HepG2 (cell line): ENCODE measurements around the gene CAPRIN1. TPM values are rescaled to one million over a fixed set of nuclear protein-coding genes. Genes with fewer than 3 reads are reported as not detected.
A peak's percentile ranks its signal among the peaks of the same experiment; 100 is the strongest.

Experiments
- ARNT2 ChIP-seq: sonication (generic); formaldehyde crosslinking; IDR thresholded peaks from 2 replicates; pipeline ENCODE4 v1.8.0; 2022; ENCODE audit warnings: mild to moderate bottlenecking, low read depth, missing genetic modification reagents, moderate library complexity
- BRCA1 ChIP-seq: sonication (generic); formaldehyde crosslinking; IDR thresholded peaks from 2 replicates; pipeline ENCODE4 v1.4.0; 2020; ENCODE audit warnings: missing genetic modification reagents
- PHF8 ChIP-seq: sonication (generic); formaldehyde crosslinking; IDR thresholded peaks from 2 replicates; pipeline ENCODE4 v1.5.0; 2020; ENCODE audit warnings: missing genetic modification reagents
- SIX4 ChIP-seq: sonication (generic); formaldehyde crosslinking; IDR thresholded peaks from 2 replicates; pipeline ENCODE4 v1.4.0; 2020; ENCODE audit warnings: missing genetic modification reagents
- SRY ChIP-seq: sonication (generic); formaldehyde crosslinking; IDR thresholded peaks from 2 replicates; pipeline ENCODE4 v1.8.0; 2022; ENCODE audit warnings: mild to moderate bottlenecking, missing genetic modification reagents
- ZKSCAN1 ChIP-seq: fragments of 150-350 bp; IDR thresholded peaks from 2 replicates; pipeline ENCODE4 v1.6.1; 2014; ENCODE audit warnings: low read length
- ZMYM4 ChIP-seq: sonication (generic); formaldehyde crosslinking; IDR thresholded peaks from 2 replicates; pipeline ENCODE4 v1.8.1; 2023; ENCODE audit warnings: mild to moderate bottlenecking, missing genetic modification reagents
- ZNF615 ChIP-seq: sonication (generic); formaldehyde crosslinking; IDR thresholded peaks from 2 replicates; pipeline ENCODE4 v1.5.0; 2020; ENCODE audit warnings: mild to moderate bottlenecking, missing genetic modification reagents, borderline replicate concordance
- ZNF7 ChIP-seq: IDR thresholded peaks from 2 replicates; pipeline ENCODE4 v1.6.1; 2016; ENCODE audit warnings: missing biosample characterization, missing genetic modification reagents
- ZNF746 ChIP-seq: sonication (generic); formaldehyde crosslinking; IDR thresholded peaks from 2 replicates; pipeline ENCODE4 v1.8.0; 2022; ENCODE audit warnings: mild to moderate bottlenecking, missing genetic modification reagents
- polyA plus RNA-seq, 8 experiments: library from polyadenylated mRNA; depleted of rRNA in 3 of 8; stranded (reverse) in 7 of 8; unstranded in 1 of 8; fragments of >200 nt; fragmentation: Illumina TruSeq in 4 of 8; extraction: Trizol in 4 of 8; gene quantifications; 2 replicates each; pipeline versions ENCODE4 v1.2.1 to v1.2.3, GENCODE V29; 2011 to 2016; ENCODE audit warnings: low read depth in 4 of 8, missing spikeins in 1 of 8, mixed read lengths in 1 of 8; ENCODE audit not compliant: insufficient read depth in 1 of 8
- total RNA-seq, 5 experiments: library from RNA; depleted of rRNA; stranded (reverse); fragments of >200 nt; fragmentation: Illumina TruSeq; extraction: Trizol; gene quantifications; 2 replicates each; pipeline ENCODE4 v1.2.3, GENCODE V29; 2016; ENCODE audit warnings: low read depth in 1 of 5
- TF ChIP-seq, protein P1 (sequence below): sonication (generic); formaldehyde crosslinking; IDR thresholded peaks from 2 replicates; pipeline ENCODE4 v1.5.0; 2020; ENCODE audit warnings: mild to moderate bottlenecking, missing genetic modification reagents, borderline replicate concordance
- TF ChIP-seq, protein P2 (sequence below): sonication (generic); formaldehyde crosslinking; IDR thresholded peaks from 2 replicates; pipeline ENCODE4 v1.9.0; 2021; ENCODE audit warnings: missing genetic modification reagents, mild to moderate bottlenecking, borderline replicate concordance
- TF ChIP-seq, protein P3 (sequence below): sonication (generic); formaldehyde crosslinking; IDR thresholded peaks from 2 replicates; pipeline ENCODE4 v1.8.0; 2022; ENCODE audit warnings: missing genetic modification reagents, mild to moderate bottlenecking, inconsistent platforms, borderline replicate concordance
- TF ChIP-seq, protein P4 (sequence below): sonication (generic); formaldehyde crosslinking; IDR thresholded peaks from 2 replicates; pipeline ENCODE4 v1.8.0; 2022; ENCODE audit warnings: missing genetic modification reagents, low read depth, mild to moderate bottlenecking, borderline replicate concordance

CAPRIN1 gene
- total and polyA plus RNA-seq, 2 of the 13 experiments (the other 11 are each of a cell fraction or from before 2014, with no cell fraction given): 114 to 162 TPM

DNA sequence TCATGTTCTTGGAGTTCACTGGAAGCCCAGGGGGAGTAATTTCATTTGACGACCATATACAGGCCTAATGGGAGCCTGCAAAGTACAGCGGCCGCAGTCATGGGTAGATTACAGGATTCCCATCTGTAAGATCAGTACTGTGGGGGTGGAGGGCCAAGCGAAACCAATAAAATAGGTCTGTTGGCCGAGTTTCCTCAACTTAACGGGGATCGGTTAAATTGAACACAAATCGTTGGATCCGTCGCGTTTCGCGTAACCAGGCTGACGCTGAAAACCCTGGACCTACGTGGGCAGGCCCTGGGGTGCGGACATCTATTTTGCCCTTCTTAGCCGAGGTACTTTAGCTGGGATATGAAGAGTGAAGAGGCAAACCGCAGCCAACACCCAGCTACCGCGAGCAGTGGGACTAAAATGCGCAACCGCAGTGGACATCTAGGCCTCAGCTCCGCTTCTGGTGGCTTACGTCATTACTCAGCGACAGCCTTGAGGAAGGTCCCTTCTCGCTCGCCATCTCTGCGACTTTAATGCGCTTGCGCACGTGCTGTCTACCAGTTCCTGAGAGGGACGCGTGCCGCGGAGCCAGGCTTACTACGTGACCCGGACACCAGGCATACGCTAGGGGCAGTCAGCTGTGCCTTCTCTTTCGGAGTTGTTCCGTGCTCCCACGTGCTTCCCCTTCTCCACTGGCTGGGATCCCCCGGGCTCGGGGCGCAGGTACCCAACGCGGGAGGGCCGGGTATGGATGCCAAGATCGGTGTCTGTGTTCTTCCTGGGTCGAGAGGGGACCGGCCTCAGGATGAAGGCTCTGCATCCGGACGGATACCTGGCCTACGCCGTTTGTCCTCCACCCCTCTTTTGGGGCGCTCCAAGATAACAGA lies 53.8 kb downstream of the CAPRIN1 start, which contains the start of gene NAT10 (continued):
- TF ChIP-seq, protein P1, sequence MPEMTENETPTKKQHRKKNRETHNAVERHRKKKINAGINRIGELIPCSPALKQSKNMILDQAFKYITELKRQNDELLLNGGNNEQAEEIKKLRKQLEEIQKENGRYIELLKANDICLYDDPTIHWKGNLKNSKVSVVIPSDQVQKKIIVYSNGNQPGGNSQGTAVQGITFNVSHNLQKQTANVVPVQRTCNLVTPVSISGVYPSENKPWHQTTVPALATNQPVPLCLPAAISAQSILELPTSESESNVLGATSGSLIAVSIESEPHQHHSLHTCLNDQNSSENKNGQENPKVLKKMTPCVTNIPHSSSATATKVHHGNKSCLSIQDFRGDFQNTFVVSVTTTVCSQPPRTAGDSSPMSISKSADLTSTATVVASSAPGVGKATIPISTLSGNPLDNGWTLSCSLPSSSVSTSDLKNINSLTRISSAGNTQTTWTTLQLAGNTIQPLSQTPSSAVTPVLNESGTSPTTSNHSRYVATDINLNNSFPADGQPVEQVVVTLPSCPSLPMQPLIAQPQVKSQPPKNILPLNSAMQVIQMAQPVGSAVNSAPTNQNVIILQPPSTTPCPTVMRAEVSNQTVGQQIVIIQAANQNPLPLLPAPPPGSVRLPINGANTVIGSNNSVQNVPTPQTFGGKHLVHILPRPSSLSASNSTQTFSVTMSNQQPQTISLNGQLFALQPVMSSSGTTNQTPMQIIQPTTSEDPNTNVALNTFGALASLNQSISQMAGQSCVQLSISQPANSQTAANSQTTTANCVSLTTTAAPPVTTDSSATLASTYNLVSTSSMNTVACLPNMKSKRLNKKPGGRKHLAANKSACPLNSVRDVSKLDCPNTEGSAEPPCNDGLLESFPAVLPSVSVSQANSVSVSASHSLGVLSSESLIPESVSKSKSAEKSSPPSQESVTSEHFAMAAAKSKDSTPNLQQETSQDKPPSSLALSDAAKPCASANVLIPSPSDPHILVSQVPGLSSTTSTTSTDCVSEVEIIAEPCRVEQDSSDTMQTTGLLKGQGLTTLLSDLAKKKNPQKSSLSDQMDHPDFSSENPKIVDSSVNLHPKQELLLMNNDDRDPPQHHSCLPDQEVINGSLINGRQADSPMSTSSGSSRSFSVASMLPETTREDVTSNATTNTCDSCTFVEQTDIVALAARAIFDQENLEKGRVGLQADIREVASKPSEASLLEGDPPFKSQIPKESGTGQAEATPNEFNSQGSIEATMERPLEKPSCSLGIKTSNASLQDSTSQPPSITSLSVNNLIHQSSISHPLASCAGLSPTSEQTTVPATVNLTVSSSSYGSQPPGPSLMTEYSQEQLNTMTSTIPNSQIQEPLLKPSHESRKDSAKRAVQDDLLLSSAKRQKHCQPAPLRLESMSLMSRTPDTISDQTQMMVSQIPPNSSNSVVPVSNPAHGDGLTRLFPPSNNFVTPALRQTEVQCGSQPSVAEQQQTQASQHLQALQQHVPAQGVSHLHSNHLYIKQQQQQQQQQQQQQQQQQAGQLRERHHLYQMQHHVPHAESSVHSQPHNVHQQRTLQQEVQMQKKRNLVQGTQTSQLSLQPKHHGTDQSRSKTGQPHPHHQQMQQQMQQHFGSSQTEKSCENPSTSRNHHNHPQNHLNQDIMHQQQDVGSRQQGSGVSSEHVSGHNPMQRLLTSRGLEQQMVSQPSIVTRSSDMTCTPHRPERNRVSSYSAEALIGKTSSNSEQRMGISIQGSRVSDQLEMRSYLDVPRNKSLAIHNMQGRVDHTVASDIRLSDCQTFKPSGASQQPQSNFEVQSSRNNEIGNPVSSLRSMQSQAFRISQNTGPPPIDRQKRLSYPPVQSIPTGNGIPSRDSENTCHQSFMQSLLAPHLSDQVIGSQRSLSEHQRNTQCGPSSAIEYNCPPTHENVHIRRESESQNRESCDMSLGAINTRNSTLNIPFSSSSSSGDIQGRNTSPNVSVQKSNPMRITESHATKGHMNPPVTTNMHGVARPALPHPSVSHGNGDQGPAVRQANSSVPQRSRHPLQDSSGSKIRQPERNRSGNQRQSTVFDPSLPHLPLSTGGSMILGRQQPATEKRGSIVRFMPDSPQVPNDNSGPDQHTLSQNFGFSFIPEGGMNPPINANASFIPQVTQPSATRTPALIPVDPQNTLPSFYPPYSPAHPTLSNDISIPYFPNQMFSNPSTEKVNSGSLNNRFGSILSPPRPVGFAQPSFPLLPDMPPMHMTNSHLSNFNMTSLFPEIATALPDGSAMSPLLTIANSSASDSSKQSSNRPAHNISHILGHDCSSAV: no peak
- TF ChIP-seq ZNF746 (no peak), SIX4 (CRISPR knock-in tag) (peak; percentile 56; the same call in 1 of the 2 replicates), ARNT2 (peak; percentile 77; the same call in 1 of the 2 replicates), PHF8 (CRISPR knock-in tag) (peak; percentile 93), SRY (CRISPR knock-in tag) (peak; percentile 94), ZMYM4 (CRISPR knock-in tag) (peak; percentile 94), ZKSCAN1 (0 out of 2 replicates have a peak, but pooled peaks have one; percentile 9), ZNF615 (peak; percentile 44; the same call in 1 of the 2 replicates), BRCA1 (CRISPR knock-in tag) (peak; percentile 63), ZNF7 (CRISPR knock-in tag) (no peak)
- TF ChIP-seq, protein P2, sequence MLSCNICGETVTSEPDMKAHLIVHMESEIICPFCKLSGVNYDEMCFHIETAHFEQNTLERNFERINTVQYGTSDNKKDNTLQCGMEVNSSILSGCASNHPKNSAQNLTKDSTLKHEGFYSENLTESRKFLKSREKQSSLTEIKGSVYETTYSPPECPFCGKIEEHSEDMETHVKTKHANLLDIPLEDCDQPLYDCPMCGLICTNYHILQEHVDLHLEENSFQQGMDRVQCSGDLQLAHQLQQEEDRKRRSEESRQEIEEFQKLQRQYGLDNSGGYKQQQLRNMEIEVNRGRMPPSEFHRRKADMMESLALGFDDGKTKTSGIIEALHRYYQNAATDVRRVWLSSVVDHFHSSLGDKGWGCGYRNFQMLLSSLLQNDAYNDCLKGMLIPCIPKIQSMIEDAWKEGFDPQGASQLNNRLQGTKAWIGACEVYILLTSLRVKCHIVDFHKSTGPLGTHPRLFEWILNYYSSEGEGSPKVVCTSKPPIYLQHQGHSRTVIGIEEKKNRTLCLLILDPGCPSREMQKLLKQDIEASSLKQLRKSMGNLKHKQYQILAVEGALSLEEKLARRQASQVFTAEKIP (CRISPR knock-in tag): no peak
- TF ChIP-seq, protein P3, sequence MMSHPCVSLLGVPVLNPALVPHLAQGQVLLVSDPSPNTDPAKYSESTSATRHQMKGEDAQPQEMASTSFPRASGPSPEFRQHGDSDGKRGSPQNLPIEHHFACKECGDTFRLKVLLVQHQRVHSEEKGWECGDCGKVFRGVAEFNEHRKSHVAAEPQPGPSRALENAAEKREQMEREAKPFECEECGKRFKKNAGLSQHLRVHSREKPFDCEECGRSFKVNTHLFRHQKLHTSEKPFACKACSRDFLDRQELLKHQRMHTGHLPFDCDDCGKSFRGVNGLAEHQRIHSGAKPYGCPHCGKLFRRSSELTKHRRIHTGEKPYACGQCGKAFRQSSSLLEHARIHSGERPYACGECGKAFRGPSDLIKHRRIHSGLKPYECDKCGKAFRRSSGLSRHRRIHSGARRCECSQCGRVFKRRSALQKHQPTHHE (CRISPR knock-in tag): 0 out of 2 replicates have a peak, but pooled peaks have one; percentile 32
- TF ChIP-seq, protein P4, sequence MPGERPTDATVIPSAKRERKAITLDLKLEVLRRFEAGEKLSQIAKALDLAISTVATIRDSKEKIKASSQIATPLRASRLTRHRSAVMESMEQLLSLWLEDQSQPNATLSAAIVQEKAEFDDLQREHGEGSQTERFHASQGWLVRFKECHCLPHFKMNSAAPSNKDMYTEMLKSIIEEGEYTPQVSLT (CRISPR knock-in tag): peak; percentile 50; the same call in 1 of the 2 replicates
